SK-N-SH (cell line): ENCODE results near the gene PTH.

Experiments used
- GABPA ChIP-seq: IDR thresholded peaks from 2 replicates; pipeline ENCODE4 v1.4.0; 2012; ENCODE audit warnings: low read depth, mild to moderate bottlenecking
- JUND ChIP-seq: IDR thresholded peaks from 2 replicates; pipeline ENCODE4 v1.4.0; 2012
- RCOR1 ChIP-seq: fragments of 150-350 bp; IDR thresholded peaks from 2 replicates; pipeline ENCODE4 v1.6.1; 2017; ENCODE audit warnings: antibody characterized with exemption, low read length
- TF ChIP-seq, protein P1 (sequence below): IDR thresholded peaks from 2 replicates; pipeline ENCODE4 v1.6.1; 2012; ENCODE audit warnings: mild to moderate bottlenecking, low read depth, low read length, moderate library complexity
- TF ChIP-seq, protein P2 (sequence below): fragments of 200-600 bp; sonication (generic); IDR thresholded peaks from 2 replicates; pipeline ENCODE4 v1.6.1; 2017; ENCODE audit warnings: antibody characterized with exemption, mild to moderate bottlenecking, moderate library complexity
- TF ChIP-seq, protein P3 (sequence below): IDR thresholded peaks from 2 replicates; pipeline ENCODE4 v1.4.0; 2012; ENCODE audit warnings: low read depth, borderline replicate concordance

DNA sequence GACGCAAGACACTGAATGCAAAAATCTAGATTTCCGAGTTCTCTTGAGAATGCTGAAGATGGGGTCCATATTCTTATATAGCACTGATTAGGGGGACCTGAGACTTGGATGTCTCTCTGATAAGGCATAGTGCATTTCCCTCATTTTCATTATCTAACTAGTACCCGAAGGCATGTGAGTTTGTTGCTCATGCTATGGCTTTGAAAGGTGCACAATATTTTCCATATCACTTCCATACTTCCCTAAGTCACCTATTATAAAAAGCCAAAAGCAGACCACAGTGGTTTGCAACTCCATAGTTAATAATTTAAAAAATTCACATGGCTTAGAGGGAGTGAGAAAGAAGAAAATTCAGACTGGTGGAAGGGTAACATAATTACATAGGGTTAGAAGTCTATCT, 34.5 kb downstream of the PTH start:
- TF ChIP-seq, protein P1, sequence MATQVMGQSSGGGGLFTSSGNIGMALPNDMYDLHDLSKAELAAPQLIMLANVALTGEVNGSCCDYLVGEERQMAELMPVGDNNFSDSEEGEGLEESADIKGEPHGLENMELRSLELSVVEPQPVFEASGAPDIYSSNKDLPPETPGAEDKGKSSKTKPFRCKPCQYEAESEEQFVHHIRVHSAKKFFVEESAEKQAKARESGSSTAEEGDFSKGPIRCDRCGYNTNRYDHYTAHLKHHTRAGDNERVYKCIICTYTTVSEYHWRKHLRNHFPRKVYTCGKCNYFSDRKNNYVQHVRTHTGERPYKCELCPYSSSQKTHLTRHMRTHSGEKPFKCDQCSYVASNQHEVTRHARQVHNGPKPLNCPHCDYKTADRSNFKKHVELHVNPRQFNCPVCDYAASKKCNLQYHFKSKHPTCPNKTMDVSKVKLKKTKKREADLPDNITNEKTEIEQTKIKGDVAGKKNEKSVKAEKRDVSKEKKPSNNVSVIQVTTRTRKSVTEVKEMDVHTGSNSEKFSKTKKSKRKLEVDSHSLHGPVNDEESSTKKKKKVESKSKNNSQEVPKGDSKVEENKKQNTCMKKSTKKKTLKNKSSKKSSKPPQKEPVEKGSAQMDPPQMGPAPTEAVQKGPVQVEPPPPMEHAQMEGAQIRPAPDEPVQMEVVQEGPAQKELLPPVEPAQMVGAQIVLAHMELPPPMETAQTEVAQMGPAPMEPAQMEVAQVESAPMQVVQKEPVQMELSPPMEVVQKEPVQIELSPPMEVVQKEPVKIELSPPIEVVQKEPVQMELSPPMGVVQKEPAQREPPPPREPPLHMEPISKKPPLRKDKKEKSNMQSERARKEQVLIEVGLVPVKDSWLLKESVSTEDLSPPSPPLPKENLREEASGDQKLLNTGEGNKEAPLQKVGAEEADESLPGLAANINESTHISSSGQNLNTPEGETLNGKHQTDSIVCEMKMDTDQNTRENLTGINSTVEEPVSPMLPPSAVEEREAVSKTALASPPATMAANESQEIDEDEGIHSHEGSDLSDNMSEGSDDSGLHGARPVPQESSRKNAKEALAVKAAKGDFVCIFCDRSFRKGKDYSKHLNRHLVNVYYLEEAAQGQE, result no peak
- TF ChIP-seq JUND, result no peak
- TF ChIP-seq, protein P2, sequence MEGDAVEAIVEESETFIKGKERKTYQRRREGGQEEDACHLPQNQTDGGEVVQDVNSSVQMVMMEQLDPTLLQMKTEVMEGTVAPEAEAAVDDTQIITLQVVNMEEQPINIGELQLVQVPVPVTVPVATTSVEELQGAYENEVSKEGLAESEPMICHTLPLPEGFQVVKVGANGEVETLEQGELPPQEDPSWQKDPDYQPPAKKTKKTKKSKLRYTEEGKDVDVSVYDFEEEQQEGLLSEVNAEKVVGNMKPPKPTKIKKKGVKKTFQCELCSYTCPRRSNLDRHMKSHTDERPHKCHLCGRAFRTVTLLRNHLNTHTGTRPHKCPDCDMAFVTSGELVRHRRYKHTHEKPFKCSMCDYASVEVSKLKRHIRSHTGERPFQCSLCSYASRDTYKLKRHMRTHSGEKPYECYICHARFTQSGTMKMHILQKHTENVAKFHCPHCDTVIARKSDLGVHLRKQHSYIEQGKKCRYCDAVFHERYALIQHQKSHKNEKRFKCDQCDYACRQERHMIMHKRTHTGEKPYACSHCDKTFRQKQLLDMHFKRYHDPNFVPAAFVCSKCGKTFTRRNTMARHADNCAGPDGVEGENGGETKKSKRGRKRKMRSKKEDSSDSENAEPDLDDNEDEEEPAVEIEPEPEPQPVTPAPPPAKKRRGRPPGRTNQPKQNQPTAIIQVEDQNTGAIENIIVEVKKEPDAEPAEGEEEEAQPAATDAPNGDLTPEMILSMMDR, result no peak
- no peak for TF ChIP-seq RCOR1
- TF ChIP-seq, protein P3, sequence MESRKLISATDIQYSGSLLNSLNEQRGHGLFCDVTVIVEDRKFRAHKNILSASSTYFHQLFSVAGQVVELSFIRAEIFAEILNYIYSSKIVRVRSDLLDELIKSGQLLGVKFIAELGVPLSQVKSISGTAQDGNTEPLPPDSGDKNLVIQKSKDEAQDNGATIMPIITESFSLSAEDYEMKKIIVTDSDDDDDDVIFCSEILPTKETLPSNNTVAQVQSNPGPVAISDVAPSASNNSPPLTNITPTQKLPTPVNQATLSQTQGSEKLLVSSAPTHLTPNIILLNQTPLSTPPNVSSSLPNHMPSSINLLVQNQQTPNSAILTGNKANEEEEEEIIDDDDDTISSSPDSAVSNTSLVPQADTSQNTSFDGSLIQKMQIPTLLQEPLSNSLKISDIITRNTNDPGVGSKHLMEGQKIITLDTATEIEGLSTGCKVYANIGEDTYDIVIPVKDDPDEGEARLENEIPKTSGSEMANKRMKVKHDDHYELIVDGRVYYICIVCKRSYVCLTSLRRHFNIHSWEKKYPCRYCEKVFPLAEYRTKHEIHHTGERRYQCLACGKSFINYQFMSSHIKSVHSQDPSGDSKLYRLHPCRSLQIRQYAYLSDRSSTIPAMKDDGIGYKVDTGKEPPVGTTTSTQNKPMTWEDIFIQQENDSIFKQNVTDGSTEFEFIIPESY, result no peak
- no peak for TF ChIP-seq GABPA
